ENCODE measurements around the gene TES.

GRCh38 chr7:116176226-116176625, 34.1 kb upstream of the TES start:
- TF ChIP-seq HOXA7 (CRISPR knock-in tag; IDR thresholded peaks at IDR 0.05): no peak
- no peak for TF ChIP-seq MAZ (IDR thresholded peaks at IDR 0.05; ENCODE audit: borderline replicate concordance, low read depth, low read length)
- no peak for TF ChIP-seq MAZ (CRISPR knock-in tag; IDR thresholded peaks at IDR 0.05; ENCODE audit: low read depth)
- no peak for TF ChIP-seq RXRA (CRISPR knock-in tag; IDR thresholded peaks at IDR 0.05)
- no peak for TF ChIP-seq EP300 (IDR thresholded peaks at IDR 0.05; ENCODE audit: low read depth in 2 of 2, low read length in 2 of 2)
- TF ChIP-seq EP300 (CRISPR knock-in tag; IDR thresholded peaks at IDR 0.05; ENCODE audit: borderline replicate concordance): no peak
- TF ChIP-seq POLR2AphosphoS5 (IDR thresholded peaks at IDR 0.05; ENCODE audit: low read depth, low read length): no peak
- TF ChIP-seq JUNB (CRISPR knock-in tag; IDR thresholded peaks at IDR 0.05; ENCODE audit: borderline replicate concordance): no peak
- no peak for TF ChIP-seq ZNF274 (CRISPR knock-in tag; IDR thresholded peaks at IDR 0.05)
- TF ChIP-seq NFE2L1 (CRISPR knock-in tag; IDR thresholded peaks at IDR 0.05; ENCODE audit: borderline replicate concordance): no peak
- no peak for TF ChIP-seq RARG (CRISPR knock-in tag; IDR thresholded peaks at IDR 0.05; ENCODE audit: low read depth)
- TF ChIP-seq RXRB (CRISPR knock-in tag; IDR thresholded peaks at IDR 0.05; ENCODE audit: borderline replicate concordance): no peak
- no peak for TF ChIP-seq CTCF (CRISPR knock-in tag; IDR thresholded peaks at IDR 0.05)
- TF ChIP-seq ZFX (CRISPR knock-in tag; IDR thresholded peaks at IDR 0.05; ENCODE audit: low read depth): no peak
- no peak for TF ChIP-seq ZNF746 (CRISPR knock-in tag; IDR thresholded peaks at IDR 0.05)
- TF ChIP-seq MAFF (IDR thresholded peaks at IDR 0.05; ENCODE audit: low read depth, low read length): no peak

All from HepG2 (cell line).